Liver (tissue), 9 donors: ENCODE results near the gene WNT7B. TPM values are rescaled to one million over a fixed set of nuclear protein-coding genes. Genes with fewer than 3 reads are reported as not detected.

ENCODE experiments used
- DNase-seq: peaks from one replicate; pipeline ENCODE4 v3.0.0-alpha.2; 2017; ENCODE audit warnings: low spot score
- H3K27ac ChIP-seq, 2 donors: one replicate each; pipeline ENCODE4 v1.7.0; 2013; ENCODE audit warnings: inconsistent platforms in 2 of 2, low read length in 2 of 2, control low read depth in 1 of 2, low read depth in 1 of 2, mild to moderate bottlenecking in 1 of 2
- H3K27me3 ChIP-seq, 4 donors: one replicate each; pipeline versions ENCODE4 v1.6.1 to v1.7.0; 2013; ENCODE audit warnings: low read length in 3 of 4, inconsistent platforms in 1 of 4, mild to moderate bottlenecking in 1 of 4, moderate library complexity in 1 of 4; ENCODE audit not compliant: control insufficient read depth in 4 of 4, insufficient read depth in 4 of 4
- H3K36me3 ChIP-seq, 4 donors: one replicate each; pipeline versions ENCODE4 v1.6.1 to v1.7.0; 2013; ENCODE audit warnings: low read length in 3 of 4, mild to moderate bottlenecking in 3 of 4, low read depth in 1 of 4, moderate library complexity in 1 of 4; ENCODE audit not compliant: control insufficient read depth in 4 of 4, insufficient read depth in 3 of 4
- H3K4me1 ChIP-seq, 4 donors: one replicate each; pipeline versions ENCODE4 v1.6.1 to v1.7.0; 2013; ENCODE audit warnings: low read length in 3 of 4, mild to moderate bottlenecking in 3 of 4, moderate library complexity in 1 of 4; ENCODE audit not compliant: control insufficient read depth in 4 of 4, insufficient read depth in 4 of 4
- H3K4me3 ChIP-seq, 3 donors: one replicate each; pipeline versions ENCODE4 v1.6.1 to v1.7.0; 2013; ENCODE audit warnings: low read length in 3 of 3, control low read depth in 1 of 3, low read depth in 1 of 3, mild to moderate bottlenecking in 1 of 3
- H3K9ac ChIP-seq, 2 donors: one replicate each; pipeline ENCODE4 v1.7.0; 2013; ENCODE audit warnings: low read length in 2 of 2, mild to moderate bottlenecking in 2 of 2, moderate library complexity in 2 of 2, control low read depth in 1 of 2, low read depth in 1 of 2
- H3K9me3 ChIP-seq, 4 donors: one replicate each; pipeline versions ENCODE4 v1.6.1 to v1.7.0; 2013; ENCODE audit warnings: low read length in 3 of 4; ENCODE audit not compliant: control insufficient read depth in 4 of 4
- ATF3 ChIP-seq: IDR thresholded peaks from 2 replicates; pipeline ENCODE4 v1.6.1; 2016; ENCODE audit warnings: antibody characterized with exemption
- CTCF ChIP-seq: fragments of 150-350 bp; IDR thresholded peaks from 2 replicates; pipeline ENCODE4 v1.5.1; 2017; ENCODE audit warnings: improper control_type of control experiment, low read depth, low read length; ENCODE audit not compliant: missing input control
- EGR1 ChIP-seq, 2 donors: IDR thresholded peaks; 2 replicates each; pipeline ENCODE4 v1.6.1; 2016 to 2018; ENCODE audit warnings: antibody characterized with exemption in 2 of 2, low read depth in 2 of 2
- FOXA1 ChIP-seq: IDR thresholded peaks from 2 replicates; pipeline ENCODE4 v1.6.1; 2016; ENCODE audit warnings: antibody characterized with exemption
- FOXA2 ChIP-seq: IDR thresholded peaks from 2 replicates; pipeline ENCODE4 v1.6.1; 2016; ENCODE audit warnings: antibody characterized with exemption
- GABPA ChIP-seq, 2 donors: IDR thresholded peaks in 1 of 2; conservative IDR thresholded peaks in 1 of 2; 2 replicates each; pipeline ENCODE4 v1.6.1; 2016; ENCODE audit warnings: antibody characterized with exemption in 2 of 2, mild to moderate bottlenecking in 1 of 2, moderate library complexity in 1 of 2
- HNF4A ChIP-seq, 2 donors: conservative IDR thresholded peaks; 2 replicates each; pipeline ENCODE4 v1.6.1; 2016; ENCODE audit warnings: antibody characterized with exemption in 2 of 2, mild to moderate bottlenecking in 2 of 2
- HNF4G ChIP-seq: IDR thresholded peaks from 2 replicates; pipeline ENCODE4 v1.6.1; 2016; ENCODE audit warnings: antibody characterized with exemption
- JUND ChIP-seq, 2 donors: IDR thresholded peaks; 2 replicates each; pipeline ENCODE4 v1.6.1; 2016; ENCODE audit warnings: antibody characterized with exemption in 2 of 2
- RXRA ChIP-seq, 2 donors: IDR thresholded peaks; 2 replicates each; pipeline ENCODE4 v1.6.1; 2017 to 2018; ENCODE audit warnings: antibody characterized with exemption in 2 of 2, mild to moderate bottlenecking in 1 of 2
- SP1 ChIP-seq: IDR thresholded peaks from 2 replicates; pipeline ENCODE4 v1.6.1; 2018; ENCODE audit warnings: antibody characterized with exemption, mild to moderate bottlenecking
- TAF1 ChIP-seq: conservative IDR thresholded peaks from 2 replicates; pipeline ENCODE4 v1.6.1; 2016; ENCODE audit warnings: antibody characterized with exemption, mild to moderate bottlenecking
- YY1 ChIP-seq: IDR thresholded peaks from 2 replicates; pipeline ENCODE4 v1.6.1; 2016; ENCODE audit warnings: antibody characterized with exemption, mild to moderate bottlenecking
- ZBTB33 ChIP-seq: IDR thresholded peaks from 2 replicates; pipeline ENCODE4 v1.6.1; 2016; ENCODE audit warnings: antibody characterized with exemption
- WGBS: extraction: QIAGEN DNeasy Blood & Tissue Kit; methylation state at CpG from one replicate; pipeline ENCODE4 v1.1.7; 2013; 5-methylcytosine and 5-hydroxymethylcytosine counted together
- polyA plus RNA-seq, 2 donors: library from polyadenylated mRNA; stranded (reverse) in 1 of 2; unstranded in 1 of 2; fragments of 200-250 nt in 1 of 2; fragments of >200 nt in 1 of 2; fragmentation: Nextera tagmentation in 1 of 2; extraction: Ambion mirVana in 1 of 2; gene quantifications; one replicate each; pipeline versions ENCODE4 v1.2.1 to v1.2.3, GENCODE V29; 2013 to 2015
- total RNA-seq, 2 donors: library from RNA; depleted of rRNA; stranded (reverse); fragments of >200 nt; gene quantifications; one replicate each; pipeline ENCODE4 v1.2.3, GENCODE V29; 2014
- TF ChIP-seq, protein P1 (sequence below): IDR thresholded peaks from 2 replicates; pipeline ENCODE4 v1.6.1; 2016; ENCODE audit warnings: antibody characterized with exemption, mild to moderate bottlenecking
- TF ChIP-seq, protein P2 (sequence below): IDR thresholded peaks from 2 replicates; pipeline ENCODE4 v1.6.1; 2016; ENCODE audit warnings: antibody characterized with exemption
- donor health status: healthy.
- donor health status: healthy.
- donor health status: healthy.
- donor health status: healthy.
- donor health status: healthy.

Gene WNT7B
- total and polyA plus RNA-seq, 4 donors = 0.06 to 0.28 TPM; not detected in 2

- TF ChIP-seq, protein P1, sequence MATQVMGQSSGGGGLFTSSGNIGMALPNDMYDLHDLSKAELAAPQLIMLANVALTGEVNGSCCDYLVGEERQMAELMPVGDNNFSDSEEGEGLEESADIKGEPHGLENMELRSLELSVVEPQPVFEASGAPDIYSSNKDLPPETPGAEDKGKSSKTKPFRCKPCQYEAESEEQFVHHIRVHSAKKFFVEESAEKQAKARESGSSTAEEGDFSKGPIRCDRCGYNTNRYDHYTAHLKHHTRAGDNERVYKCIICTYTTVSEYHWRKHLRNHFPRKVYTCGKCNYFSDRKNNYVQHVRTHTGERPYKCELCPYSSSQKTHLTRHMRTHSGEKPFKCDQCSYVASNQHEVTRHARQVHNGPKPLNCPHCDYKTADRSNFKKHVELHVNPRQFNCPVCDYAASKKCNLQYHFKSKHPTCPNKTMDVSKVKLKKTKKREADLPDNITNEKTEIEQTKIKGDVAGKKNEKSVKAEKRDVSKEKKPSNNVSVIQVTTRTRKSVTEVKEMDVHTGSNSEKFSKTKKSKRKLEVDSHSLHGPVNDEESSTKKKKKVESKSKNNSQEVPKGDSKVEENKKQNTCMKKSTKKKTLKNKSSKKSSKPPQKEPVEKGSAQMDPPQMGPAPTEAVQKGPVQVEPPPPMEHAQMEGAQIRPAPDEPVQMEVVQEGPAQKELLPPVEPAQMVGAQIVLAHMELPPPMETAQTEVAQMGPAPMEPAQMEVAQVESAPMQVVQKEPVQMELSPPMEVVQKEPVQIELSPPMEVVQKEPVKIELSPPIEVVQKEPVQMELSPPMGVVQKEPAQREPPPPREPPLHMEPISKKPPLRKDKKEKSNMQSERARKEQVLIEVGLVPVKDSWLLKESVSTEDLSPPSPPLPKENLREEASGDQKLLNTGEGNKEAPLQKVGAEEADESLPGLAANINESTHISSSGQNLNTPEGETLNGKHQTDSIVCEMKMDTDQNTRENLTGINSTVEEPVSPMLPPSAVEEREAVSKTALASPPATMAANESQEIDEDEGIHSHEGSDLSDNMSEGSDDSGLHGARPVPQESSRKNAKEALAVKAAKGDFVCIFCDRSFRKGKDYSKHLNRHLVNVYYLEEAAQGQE = no peak
- TF ChIP-seq ATF3 (no peak), SP1 (no peak), JUND (IDR thresholded peaks at IDR 0.05) (no peak), HNF4G (no peak), ZBTB33 (no peak), EGR1 (IDR thresholded peaks at IDR 0.05; ENCODE audit: low read depth in 2 of 2) (no peak), YY1 (no peak), HNF4A (conservative IDR thresholded peaks at IDR 0.05) (no peak), RXRA (IDR thresholded peaks at IDR 0.05) (no peak), CTCF (no peak), GABPA (IDR thresholded peaks at IDR 0.05 in 1 of 2, conservative IDR thresholded peaks at IDR 0.05 in 1 of 2) (no peak), TAF1 (no peak), FOXA2 (no peak), FOXA1 (no peak)
- TF ChIP-seq, protein P2, sequence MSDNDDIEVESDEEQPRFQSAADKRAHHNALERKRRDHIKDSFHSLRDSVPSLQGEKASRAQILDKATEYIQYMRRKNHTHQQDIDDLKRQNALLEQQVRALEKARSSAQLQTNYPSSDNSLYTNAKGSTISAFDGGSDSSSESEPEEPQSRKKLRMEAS = no peak
- no peak for DNase-seq
- Histone ChIP-seq H3K4me3 (no peak overlapping the region), H3K9ac (no peak overlapping the region), H3K27ac (peak overlapping the region; percentile 17 to 63), H3K4me1 (peaks cover 6 to 28% (median 26%) of the 10 kb centered on the region in 4 donors), H3K9me3 (peaks cover 0 to 3% (median under 1%) of the 10 kb centered on the region in 4 donors), H3K27me3 (no peaks in the 10 kb centered on the region), H3K36me3 (no peaks in the 10 kb centered on the region)
- 86% methylated on average over 18 of the region's 18 CpGs for WGBS
Measured at GRCh38 chr22:46011627-46012181, 34.7 kb upstream of the WNT7B start.
